ENCODE measurements around the gene PAH. TPM values are rescaled to one million over a fixed set of nuclear protein-coding genes. Genes with fewer than 3 reads are reported as not detected.

The PAH gene
- total and polyA plus RNA-seq, 10 of the 15 experiments (the other 5 are each of a cell fraction or from before 2014, with no cell fraction given): 0.20 to 4.8 (median 0.55) TPM; not detected in 1

Other genes starting within 250 kb of the PAH start
- 18.2 and 18.4 TPM in 2 replicates for gene ASCL1, start 40.4 kb upstream of the PAH start, total RNA-seq (2014; rRNA removed)
- 11.2 and 12.6 TPM in 2 replicates for gene ASCL1, start 40.4 kb upstream of the PAH start, total RNA-seq (2014; rRNA removed; fragmentation: Illumina TruSeq; extraction: Trizol)
- 20.2 and 21.4 TPM in 2 replicates for gene ASCL1, start 40.4 kb upstream of the PAH start, total RNA-seq (2021)
- gene ASCL1, start 40.4 kb upstream of the PAH start, polyA plus RNA-seq (2011; rRNA removed): 56.2 and 61.1 TPM in 2 replicates
- 19.3 and 19.6 TPM in 2 replicates for gene ASCL1, start 40.4 kb upstream of the PAH start, polyA plus RNA-seq (2014; fragmentation: Illumina TruSeq; extraction: Trizol)
- gene ASCL1, start 40.4 kb upstream of the PAH start, polyA plus RNA-seq (2014; fragmentation: Nextera tagmentation; extraction: Ambion mirVana): 10 to 100 TPM; 10.6 to 11.3 TPM
- 21.8 and 26.8 TPM in 2 replicates for gene ASCL1, start 40.4 kb upstream of the PAH start, polyA plus RNA-seq (2014; rRNA removed)
- 10 to 100 TPM; 31.1 to 34.1 TPM for gene ASCL1, start 40.4 kb upstream of the PAH start, polyA plus RNA-seq (2016; fragmentation: Nextera tagmentation; extraction: Ambion mirVana)

Data from GM12878 (cell line).